COLO829 (cell line): Measurements from ENCODE around the gene CGB3.

Source experiments
- DNase-seq: peaks from one replicate; pipeline ENCODE4 v3.0.0; 2012; ENCODE audit warnings: low spot score

The CGB3 gene

DNA sequence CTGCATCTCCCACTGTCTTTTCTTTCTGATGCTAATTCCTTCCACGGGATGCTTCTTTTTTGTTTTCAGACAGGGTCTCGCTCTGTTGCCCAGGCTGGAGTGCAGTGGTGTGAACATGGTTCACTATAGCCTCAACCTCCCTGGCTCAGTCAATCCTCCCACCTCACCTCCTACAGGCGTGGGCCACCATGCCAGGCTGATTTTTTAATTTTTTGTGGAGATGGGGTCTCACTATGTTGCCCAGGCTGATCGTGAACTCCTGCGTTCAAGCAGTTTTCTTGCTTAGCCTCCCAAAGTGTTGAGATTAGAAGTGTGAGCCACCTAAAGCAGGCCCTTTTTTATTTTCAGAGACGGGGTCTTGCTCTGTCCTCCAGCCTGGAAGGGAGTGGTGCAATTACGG is 35.8 kb downstream of the CGB3 start:
- no peak for DNase-seq

DNA sequence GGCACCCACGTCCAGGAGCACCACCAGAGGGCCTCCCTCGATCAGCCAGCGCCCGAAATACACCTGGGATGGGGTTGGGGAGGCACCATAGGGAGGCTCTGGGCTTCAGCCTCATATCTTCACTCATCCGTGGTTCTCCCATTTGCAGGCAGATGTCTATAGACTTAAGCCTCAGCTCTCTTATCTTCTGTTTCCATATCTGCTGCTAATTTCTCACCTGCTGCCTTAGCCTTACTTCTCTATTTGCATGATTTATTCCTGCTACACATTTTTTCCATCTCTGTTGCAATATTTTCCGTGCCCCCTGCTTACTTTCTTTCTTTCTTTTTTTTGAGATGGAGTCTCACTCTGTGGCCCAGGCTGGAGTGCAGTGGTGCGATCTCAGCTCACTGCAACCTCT is 36.8 kb downstream of the CGB3 start:
- no peak for DNase-seq

DNA sequence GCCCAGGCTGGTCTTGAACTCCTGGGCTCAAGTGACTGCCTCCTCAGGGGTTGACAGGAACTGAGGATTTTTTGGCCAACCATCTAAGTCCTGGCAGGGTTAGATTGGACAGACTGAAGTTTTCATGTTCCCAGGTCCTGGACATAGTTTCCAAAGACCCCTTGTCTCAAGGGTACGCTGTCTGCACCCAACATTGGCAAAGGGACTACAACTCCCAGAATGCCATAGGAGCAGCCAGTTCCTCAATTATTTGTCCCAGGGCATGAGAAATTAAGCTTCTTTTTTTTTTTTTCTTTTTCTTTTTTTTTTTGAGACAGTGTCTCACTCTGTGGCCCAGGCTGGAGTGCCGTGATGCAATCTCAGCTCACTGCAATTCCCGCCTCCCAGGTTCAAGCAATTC is 37.9 kb downstream of the CGB3 start:
- DNase-seq, result no peak

DNA sequence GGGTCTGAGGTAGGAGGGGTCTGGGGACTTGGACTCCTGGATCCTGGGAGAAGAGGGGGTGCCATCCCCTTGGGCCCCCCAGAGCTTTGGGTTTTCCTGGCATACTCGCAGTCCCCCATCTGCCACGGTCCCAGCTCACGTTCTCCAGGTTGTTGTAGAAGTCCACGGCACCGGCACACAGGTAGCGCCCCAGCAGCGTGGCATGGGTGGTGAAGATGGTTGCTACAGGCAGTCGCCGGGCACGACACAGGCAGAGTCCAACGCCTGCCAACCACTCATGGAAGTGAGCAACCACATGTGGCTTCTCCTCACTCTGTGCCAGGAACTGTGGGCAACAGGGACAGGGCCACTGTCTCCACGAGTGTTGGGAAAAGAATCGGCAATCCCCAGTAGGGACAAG is 38.4 kb downstream of the CGB3 start:
- DNase-seq, result no peak

DNA sequence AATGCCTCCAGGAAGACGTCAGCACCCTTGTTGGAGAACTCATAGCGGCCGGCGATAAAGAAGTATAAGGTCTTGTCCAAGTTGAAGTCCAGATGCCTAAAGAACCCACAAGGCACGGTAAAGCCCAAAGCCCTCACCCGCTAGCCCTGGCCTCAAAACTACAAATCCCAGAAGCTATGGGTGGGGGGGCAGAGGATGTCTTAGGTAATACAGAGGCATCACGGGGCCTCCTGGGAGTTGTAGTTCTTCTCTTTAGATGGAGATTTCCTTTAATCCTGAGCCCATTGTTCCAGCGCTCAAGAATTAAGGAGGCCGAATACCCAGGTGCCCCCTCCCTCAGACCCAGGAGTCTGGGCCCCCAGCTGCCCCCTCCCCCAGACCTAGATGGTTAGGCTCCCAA is 41.9 kb downstream of the CGB3 start:
- no peak for DNase-seq

DNA sequence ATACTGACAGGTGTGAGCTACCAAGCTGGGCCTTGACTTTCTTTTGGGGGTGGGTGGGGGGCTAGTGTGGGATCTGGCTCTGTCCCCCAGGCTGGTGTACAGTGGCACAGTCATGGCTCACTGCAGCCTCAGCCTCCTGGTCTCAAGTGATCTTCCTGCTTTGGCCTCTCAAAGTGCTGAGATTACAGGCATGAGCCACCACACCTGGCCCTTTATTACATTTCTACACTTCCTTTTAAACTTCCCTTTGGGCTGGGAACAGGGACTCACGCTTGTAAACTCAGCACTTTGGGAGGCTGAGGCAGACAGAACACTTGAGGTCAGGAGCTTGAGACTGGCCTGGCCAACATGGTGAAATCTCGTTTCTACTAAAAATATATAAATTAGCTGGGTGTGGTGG is 47.1 kb downstream of the CGB3 start:
- DNase-seq, result no peak

DNA sequence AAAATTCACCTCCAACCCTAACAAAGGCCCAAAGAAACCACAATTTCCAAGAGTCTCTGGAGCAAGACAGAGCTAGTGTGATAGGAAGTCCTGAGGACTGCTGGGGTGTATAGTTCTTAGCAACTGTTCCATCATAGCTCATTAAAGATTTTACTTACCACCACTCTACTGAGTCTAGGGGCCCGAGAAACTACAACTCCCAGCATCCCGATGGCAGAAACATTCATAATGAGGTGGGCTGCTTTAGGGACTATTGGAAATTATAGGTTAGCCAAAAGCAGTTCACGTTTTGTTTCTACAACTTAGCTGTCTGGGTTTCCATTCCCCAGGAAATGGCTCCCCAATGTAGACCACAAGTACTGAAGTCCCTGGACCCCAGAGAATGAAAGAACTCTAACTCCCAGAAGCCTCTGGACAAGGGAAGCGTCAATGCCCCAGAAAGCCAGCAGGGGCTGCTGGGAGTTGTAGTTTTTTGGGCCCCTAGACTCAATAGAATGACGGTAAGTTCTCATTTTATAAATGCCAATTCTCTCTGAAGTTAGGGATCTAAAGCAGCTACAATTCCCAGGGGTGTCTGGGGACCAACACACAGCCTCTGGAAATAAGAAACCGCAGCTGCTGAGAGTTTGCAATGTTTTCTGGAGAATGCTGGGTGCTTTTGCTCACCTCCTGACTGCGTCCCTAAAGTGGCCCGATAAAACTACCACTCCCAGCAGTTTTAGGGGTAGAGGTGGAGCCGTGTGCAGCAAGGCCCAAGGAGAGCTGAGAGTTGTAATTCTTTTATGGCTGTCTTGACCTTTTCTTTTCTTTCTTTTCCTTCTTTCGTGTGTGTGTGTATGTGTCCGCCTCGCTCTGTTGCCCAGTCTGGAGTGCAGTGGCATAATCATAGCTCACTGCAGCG is 47.9 kb downstream of the CGB3 start:
- no peak for DNase-seq
